Bladder microvascular endothelial cell (primary cell): ENCODE data around the gene PPP1R18. TPM values are rescaled to one million over a fixed set of nuclear protein-coding genes. Genes with fewer than 3 reads are reported as not detected.

ENCODE experiments used
- total RNA-seq: library from RNA; depleted of rRNA; stranded (reverse); fragments of >200 nt; gene quantifications from 2 replicates; pipeline ENCODE4 v1.2.3, GENCODE V29; 2014

The PPP1R18 gene, protein sequence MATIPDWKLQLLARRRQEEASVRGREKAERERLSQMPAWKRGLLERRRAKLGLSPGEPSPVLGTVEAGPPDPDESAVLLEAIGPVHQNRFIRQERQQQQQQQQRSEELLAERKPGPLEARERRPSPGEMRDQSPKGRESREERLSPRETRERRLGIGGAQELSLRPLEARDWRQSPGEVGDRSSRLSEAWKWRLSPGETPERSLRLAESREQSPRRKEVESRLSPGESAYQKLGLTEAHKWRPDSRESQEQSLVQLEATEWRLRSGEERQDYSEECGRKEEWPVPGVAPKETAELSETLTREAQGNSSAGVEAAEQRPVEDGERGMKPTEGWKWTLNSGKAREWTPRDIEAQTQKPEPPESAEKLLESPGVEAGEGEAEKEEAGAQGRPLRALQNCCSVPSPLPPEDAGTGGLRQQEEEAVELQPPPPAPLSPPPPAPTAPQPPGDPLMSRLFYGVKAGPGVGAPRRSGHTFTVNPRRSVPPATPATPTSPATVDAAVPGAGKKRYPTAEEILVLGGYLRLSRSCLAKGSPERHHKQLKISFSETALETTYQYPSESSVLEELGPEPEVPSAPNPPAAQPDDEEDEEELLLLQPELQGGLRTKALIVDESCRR
- total RNA-seq: 47.6 and 53.7 TPM in 2 replicates

DNA sequence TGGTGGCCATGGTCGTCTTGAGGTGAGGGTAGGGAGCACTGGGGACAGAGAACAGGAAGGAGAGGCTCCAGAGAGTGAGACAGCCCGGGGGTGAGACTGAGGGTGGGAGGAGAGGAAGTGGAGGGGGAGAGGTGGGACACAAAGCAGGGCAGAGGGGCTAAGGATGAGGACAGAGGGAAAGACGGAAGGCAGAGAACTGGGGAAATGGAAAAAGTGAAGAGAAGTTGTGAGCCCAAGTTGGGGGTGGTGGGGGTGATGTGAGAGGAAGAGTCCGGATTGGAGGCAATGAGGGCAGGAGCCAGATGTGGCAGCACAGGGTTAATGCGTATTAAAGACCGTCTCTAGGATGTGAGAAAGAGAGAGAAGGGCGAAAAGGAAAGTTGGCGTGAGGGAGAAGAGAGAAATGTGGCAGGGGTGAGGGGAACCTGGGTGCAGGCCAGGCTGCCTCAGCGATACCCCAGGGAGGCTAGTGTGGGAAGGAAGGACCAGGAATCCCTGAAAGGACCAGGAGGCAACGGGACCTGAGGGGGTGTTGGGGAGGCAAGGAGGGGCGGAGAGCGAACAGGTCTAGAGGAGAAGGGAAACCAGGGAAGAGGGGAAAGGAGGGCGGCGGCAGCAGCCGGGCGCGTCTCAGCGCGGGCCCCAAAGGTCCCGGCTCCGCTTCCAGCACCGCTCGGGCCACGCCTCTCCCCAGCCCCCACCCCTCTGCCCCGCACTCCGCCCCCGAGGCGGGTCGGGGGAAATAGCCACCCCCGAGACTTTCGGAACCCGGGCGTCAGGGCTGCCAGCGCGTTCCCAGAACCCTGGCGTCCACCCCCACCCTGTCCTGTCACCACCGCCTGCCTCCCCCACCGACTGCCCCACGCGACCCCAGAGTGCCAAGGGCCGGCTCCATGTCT lies at the start of gene PPP1R18:
Gene PPP1R18 (minus strand): TSS at position 637 of the 899 bp plus-strand sequence. CDS start 627 bp downstream, at position 10.

DNA sequence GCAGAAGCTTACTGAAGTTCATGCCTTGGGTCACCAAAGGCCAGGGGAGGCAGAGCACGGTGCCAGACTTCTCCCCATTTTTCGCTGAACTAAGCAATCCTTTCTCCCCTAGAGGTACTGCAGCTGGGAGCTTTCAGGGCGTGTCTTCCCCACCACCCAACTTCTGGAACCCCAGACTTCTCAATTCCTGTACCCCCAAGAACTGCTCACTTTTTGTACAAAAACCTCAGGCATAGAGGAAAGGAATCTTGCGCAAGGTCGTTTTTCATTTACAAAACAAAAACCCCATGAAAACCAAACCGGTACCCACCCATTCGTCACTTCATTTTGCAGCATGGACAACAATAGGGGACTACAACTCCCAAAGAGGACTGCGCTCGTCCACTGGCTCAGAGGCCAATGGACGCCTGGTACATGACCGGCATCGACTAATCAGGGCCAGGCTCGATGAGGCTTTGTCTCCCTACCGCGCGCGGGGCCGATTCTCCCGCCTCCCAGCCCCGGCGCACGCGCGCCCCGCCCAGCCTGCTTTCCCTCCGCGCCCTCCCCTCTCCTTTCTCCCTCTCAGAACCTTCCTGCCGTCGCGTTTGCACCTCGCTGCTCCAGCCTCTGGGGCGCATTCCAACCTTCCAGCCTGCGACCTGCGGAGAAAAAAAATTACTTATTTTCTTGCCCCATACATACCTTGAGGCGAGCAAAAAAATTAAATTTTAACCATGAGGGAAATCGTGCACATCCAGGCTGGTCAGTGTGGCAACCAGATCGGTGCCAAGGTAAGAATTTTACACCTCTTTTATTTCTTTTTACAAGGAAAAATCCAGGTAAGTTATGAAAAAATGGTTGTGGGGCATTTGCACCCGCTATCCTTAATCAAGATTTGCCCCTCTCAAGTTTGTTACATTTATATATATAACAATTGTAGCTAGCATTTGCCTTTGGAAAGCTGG lies 33.6 kb upstream of the PPP1R18 start, which contains the start of gene TUBB:
Gene TUBB (plus strand): TSS at position 562 of the 947 bp plus-strand sequence. CDS start 155 bp downstream, at position 717.

DNA sequence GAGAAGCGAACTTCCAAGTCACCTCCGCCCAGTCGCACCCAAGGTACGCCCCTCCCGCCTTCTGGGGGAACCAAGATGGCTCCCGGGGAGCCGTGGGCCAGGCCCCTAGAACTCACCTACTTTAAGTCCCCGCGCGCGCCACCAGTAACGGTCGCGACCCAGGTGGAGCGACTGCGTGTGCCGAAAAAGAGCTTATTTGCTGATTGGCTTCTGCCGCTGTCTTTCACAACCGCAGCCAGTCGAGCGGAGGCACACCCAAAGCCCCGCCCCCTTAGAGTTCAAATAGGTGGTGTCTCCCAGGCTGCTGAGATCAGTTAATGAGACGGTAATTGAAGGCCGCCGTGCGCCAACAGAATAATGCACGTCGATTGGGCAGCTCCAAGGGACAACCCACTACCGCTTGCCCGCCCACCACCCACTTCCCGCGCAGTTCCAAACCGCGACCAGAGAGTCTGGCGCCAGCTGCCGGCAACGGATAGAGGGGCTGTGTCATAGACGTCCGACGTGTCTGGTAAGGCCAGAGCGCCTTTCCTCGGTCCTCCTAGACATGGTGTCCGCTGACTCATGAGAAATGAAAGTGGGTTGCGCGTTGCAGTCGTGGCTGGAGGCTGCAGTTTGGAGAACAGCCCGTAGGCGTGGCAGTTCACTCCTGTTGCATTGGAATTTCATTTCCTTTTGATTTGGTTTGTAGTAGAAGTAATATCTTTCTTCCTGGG lies 30.8 kb upstream of the PPP1R18 start, which contains the start of gene MDC1:
Gene MDC1 (minus strand): TSS at position 153 of the 716 bp plus-strand sequence. CDS start 2,106 bp downstream, outside the sequence.

DNA sequence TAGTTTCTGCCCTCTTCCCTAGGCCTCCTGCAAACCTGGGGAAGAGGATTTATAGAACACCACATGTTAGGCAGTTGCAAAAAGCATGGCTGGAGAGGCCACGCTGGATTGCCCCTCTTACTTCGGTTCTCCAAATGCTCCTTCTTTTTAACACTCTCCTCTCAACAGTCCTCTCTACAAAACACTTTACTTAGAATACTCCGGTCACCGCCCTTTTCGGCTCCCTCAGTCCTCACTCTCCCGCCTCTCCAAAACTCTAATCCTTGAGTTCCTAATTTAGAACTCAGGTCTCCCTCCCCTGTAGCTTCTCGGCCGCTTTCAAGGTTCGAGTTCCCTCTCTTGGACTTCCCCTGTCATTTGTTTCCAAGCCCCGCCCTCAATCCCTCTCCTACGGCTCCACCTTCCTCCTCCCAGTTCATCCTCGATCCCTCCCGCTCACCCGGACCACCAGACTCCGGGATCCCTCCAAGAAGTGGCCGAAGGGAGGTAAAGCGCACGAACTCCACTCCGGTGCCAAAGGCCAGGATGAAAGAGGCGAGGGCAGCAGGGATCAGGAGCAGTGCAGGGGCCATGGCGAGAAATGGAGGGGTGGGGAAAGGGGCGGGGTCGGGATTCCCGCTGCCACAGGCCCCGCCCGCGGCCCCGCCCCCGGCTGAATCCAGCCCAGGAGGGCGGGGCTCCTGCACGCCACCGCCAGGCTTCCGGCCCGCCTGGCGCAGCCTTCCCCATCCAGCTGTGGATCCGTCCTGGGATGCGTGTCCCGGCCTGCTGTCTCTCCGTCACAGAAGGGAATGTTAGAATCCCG lies 4.2 kb upstream of the PPP1R18 start, which contains the start of gene NRM:
Gene NRM (minus strand): TSS at position 582 of the 805 bp plus-strand sequence. CDS start 10 bp downstream, at position 572.

DNA sequence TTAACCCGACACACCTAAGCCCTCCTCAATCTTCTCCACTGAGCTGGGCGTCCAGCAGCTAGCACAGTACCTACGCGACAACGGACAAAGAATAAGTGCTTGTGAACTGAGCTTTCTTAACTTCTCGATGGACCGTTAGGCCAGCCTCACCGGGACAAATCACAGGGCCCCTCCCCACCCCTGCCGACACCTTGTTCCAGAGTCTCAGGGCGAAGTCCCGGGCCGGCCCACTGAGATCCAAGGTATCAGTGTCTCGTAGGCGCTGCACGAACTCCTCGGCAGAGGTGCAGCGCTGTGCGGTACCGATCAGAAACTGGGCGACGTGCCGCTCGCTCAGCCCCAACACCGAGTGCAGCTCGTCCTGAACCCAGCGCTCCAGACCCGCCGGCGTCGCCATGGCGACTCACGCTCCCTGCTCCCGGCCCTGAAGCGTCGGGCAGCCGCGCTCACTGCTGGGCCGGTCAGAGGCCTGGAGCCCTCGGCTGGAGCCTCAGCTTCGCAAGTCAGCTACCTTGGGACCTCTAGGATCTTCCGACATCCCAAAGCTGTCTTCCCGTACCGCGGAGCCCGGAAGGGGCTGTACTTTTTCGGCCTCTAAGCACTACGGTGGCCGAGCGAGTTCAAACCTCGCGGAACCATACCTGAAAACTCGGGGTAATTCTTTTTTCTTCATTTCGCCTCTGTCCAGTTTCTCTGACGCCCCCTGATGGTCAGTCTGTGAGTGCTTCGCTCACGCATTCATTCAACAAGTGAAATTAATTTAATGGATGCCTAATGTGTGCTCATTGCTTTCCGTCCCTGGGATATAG lies 13.8 kb downstream of the PPP1R18 start, which contains the start of gene DHX16:
Gene DHX16 (minus strand): TSS at position 562 of the 809 bp plus-strand sequence. CDS start 165 bp downstream, at position 397.

DNA sequence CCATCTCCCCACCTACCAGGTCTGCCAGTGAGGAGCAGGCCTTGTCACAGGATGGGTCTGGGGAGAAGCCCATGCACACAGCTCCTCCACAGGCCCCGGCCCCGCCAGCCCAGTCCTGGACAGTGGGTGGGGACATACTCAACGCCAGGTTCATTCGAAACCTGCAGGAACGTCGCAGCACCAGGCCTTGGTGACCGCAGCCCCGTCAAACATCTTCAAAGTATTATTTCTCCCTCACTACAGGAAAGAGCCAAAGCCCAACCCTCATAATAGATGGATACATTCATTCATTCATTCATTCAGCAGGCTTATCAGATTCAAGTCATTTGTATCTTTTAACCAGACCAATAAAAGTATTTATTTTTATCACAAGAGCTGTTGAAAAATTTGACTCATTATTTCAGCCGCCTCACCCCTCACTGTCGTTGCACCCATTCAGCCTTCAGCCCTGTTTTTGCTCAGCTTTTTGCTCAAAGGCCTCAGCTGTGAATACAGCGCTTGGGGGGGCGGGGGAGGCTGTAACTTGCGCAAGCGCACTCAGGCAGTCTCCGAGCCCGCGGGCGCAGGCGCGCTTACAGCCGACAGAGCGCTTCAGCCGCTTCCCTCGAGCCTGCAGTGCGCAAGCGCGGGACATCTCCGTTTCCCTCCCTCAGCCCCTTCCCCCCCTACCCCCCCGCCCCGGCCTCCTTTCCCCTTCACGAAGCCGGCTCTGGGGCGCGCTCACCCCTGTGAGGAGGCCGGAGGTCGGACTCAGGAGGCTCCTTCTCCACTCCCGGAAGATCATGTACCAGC lies 39.8 kb downstream of the PPP1R18 start, which contains the start of gene C6orf136:
Gene C6orf136 (plus strand): TSS at position 684 of the 792 bp plus-strand sequence. CDS start 99 bp downstream, at position 783.

DNA sequence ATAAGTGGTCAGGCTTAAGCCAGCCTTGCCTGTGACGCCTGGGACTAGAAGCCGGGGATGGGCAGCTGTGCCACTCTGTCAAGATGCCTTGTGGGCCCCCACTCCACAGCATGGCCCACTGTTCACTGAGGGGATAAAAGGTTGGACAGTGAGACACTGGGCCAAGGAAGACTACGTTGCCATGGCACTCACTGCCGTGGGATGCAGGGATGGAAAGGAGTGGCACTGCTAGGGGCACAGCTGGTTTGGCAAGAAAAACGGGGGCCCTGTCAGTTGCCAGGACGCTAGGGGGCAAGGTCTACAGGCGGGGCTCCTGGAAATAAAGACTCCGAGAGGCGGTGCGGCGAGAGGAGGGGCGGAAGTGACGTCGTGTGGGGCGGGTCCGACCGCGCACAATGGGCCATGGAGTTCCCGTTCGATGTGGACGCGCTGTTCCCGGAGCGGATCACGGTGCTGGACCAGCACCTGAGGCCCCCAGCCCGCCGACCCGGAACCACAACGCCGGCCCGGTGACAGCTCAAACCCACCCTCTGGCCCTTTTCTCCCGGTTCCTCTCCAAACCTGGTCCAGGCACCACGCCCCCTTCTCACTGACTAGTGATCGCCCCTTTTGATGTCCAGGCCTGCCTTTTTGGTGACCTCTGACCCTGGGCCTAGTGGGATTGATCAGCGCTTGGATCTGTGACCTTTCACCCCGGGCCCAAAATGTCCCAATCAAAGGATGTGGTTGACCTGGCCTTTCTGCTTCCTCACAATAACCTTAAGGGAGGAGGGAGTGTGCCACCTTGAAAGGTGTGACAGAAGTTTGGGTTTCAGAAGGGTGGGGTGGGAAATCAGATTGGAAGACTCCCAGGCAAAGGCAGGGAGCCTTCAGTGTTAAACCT lies 59.7 kb downstream of the PPP1R18 start, which contains the start of gene ATAT1:
Gene ATAT1 (plus strand): TSS at position 391 of the 883 bp plus-strand sequence.

Other genes with a start within 250 kb of the PPP1R18 start
- gene HLA-E, start 197.1 kb downstream of the PPP1R18 start, total RNA-seq: 600 and 658 TPM in 2 replicates
- 32.9 and 48.9 TPM in 2 replicates for gene GNL1, start 130.2 kb downstream of the PPP1R18 start, total RNA-seq
- gene PRR3, start 129.3 kb downstream of the PPP1R18 start, total RNA-seq: 1.3 and 3.2 TPM in 2 replicates
- 29.3 and 71.2 TPM in 2 replicates for gene ABCF1, start 115.2 kb downstream of the PPP1R18 start, total RNA-seq
- gene PPP1R10, start 69.4 kb downstream of the PPP1R18 start, total RNA-seq: 11.5 and 14.7 TPM in 2 replicates
- gene MRPS18B, start 68.8 kb downstream of the PPP1R18 start, total RNA-seq: 25.9 and 46.6 TPM in 2 replicates
- 2.4 and 6.8 TPM in 2 replicates for gene ATAT1, start 59.8 kb downstream of the PPP1R18 start, total RNA-seq
- gene C6orf136, start 39.5 kb downstream of the PPP1R18 start, total RNA-seq: 1.8 and 2.5 TPM in 2 replicates
- 34.0 and 45.1 TPM in 2 replicates for gene DHX16, start 13.6 kb downstream of the PPP1R18 start, total RNA-seq
- gene NRM, start 4.3 kb upstream of the PPP1R18 start, total RNA-seq: 2.4 and 3.1 TPM in 2 replicates
- gene MDC1, start 30.6 kb upstream of the PPP1R18 start, total RNA-seq: 5.0 and 11.0 TPM in 2 replicates
- gene TUBB, start 33.7 kb upstream of the PPP1R18 start, total RNA-seq: 319 and 527 TPM in 2 replicates
- 82.2 and 94.0 TPM in 2 replicates for gene FLOT1, start 56.0 kb upstream of the PPP1R18 start, total RNA-seq
- 63.0 and 94.9 TPM in 2 replicates for gene IER3, start 57.9 kb upstream of the PPP1R18 start, total RNA-seq
- gene DDR1, start 197.9 kb upstream of the PPP1R18 start, total RNA-seq: 2.6 and 18.4 TPM in 2 replicates
- gene GTF2H4, start 221.6 kb upstream of the PPP1R18 start, total RNA-seq: 7.6 and 21.7 TPM in 2 replicates
- 11.8 and 23.8 TPM in 2 replicates for gene VARS2, start 227.6 kb upstream of the PPP1R18 start, total RNA-seq
- 0.16 TPM in 1 of 2 replicates, not detected in the other for gene SFTA2, start 245.5 kb upstream of the PPP1R18 start, total RNA-seq